ENCODE results near the gene PLD5. TPM values are rescaled to one million over a fixed set of nuclear protein-coding genes. Genes with fewer than 3 reads are reported as not detected.

Gene PLD5
- total RNA-seq, 4 donors from 2014 or later: 0.33 to 0.54 TPM; not detected in 2

- Histone ChIP-seq H3K9me3 (no peaks in the 10 kb centered on the region), H3K27ac (no peak overlapping the region), H3K27me3 (no peaks in the 10 kb centered on the region), H3K4me3 (replicated peaks in 1 of 3) (no peak overlapping the region), H3K36me3 (no peaks in the 10 kb centered on the region), H3K4me1 (no peaks in the 10 kb centered on the region)
- no peak for DNase-seq
- intact Hi-C loops (cut with DNase I): no loop called here
- no peak for TF ChIP-seq POLR2A (IDR thresholded peaks at IDR 0.05)
- no peak for TF ChIP-seq CTCF (IDR thresholded peaks at IDR 0.05)
Observed at GRCh38 chr1:242556276-242556675, 31.8 kb upstream of the PLD5 start.

GRCh38 chr1:242554577-242554976 is 30.1 kb upstream of the PLD5 start:
- Histone ChIP-seq H3K36me3 (no peaks in the 10 kb centered on the region), H3K4me3 (replicated peaks in 1 of 3) (no peak overlapping the region), H3K27ac (no peak overlapping the region), H3K9me3 (no peaks in the 10 kb centered on the region), H3K4me1 (no peaks in the 10 kb centered on the region), H3K27me3 (no peaks in the 10 kb centered on the region)
- intact Hi-C loops (cut with DNase I): no loop called here
- no peak for DNase-seq
- TF ChIP-seq POLR2A (IDR thresholded peaks at IDR 0.05) (no peak), CTCF (IDR thresholded peaks at IDR 0.05) (no peak)
- WGBS, 2 donors: 69 to 87% methylated on average over 6 of the region's 6 CpGs

GRCh38 chr1:242546849-242547729 is 22.6 kb upstream of the PLD5 start:
- no peaks in the 10 kb centered on the region for H3K4me1 ChIP-seq
- no peaks in the 10 kb centered on the region for H3K27me3 ChIP-seq
- WGBS, 2 donors: 74 to 80% methylated on average over 6 of the region's 6 CpGs
- no peak for DNase-seq
- no peak for TF ChIP-seq CTCF (IDR thresholded peaks at IDR 0.05)
- no peak for TF ChIP-seq POLR2A (IDR thresholded peaks at IDR 0.05)
- no peaks in the 10 kb centered on the region for H3K9me3 ChIP-seq
- no peaks in the 10 kb centered on the region for H3K36me3 ChIP-seq
- H3K4me3 ChIP-seq (replicated peaks in 1 of 3): no peak overlapping the region
- H3K27ac ChIP-seq: no peak overlapping the region
- intact Hi-C loops (cut with DNase I): no loop called here

GRCh38 chr1:242546441-242546840 is 21.9 kb upstream of the PLD5 start:
- Histone ChIP-seq H3K27ac (no peak overlapping the region), H3K4me3 (replicated peaks in 1 of 3) (no peak overlapping the region), H3K36me3 (no peaks in the 10 kb centered on the region), H3K9me3 (no peaks in the 10 kb centered on the region), H3K27me3 (no peaks in the 10 kb centered on the region), H3K4me1 (no peaks in the 10 kb centered on the region)
- DNase-seq: no peak
- no peak for TF ChIP-seq CTCF (IDR thresholded peaks at IDR 0.05)
- no peak for TF ChIP-seq POLR2A (IDR thresholded peaks at IDR 0.05)
- 90 to 91% methylated on average over 3 of the region's 3 CpGs for WGBS, 2 donors
- intact Hi-C loops (cut with DNase I): no loop called here

DNA sequence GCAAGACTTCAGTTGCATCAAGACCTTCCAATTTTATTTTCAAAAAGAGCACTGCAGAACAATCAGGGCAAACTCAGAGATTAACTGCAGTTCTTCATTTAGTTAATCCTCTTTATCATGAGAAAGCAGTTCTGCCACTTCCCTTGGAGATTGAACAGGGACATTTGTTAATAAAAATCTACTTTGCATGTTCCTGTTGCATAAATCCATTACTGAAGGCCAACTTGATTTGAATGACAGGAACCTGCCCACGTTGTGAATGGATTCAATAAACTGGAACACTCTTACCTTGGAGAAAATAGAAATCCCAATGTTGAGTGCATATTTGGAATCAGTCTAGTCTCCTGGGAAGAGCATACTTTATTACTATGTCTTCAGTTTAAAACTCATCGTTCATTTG is 19.6 kb upstream of the PLD5 start:
- TF ChIP-seq POLR2A (IDR thresholded peaks at IDR 0.05) (no peak), CTCF (IDR thresholded peaks at IDR 0.05) (no peak)
- Histone ChIP-seq H3K9me3 (no peaks in the 10 kb centered on the region), H3K36me3 (no peaks in the 10 kb centered on the region), H3K4me3 (replicated peaks in 1 of 3) (no peak overlapping the region), H3K27ac (no peak overlapping the region), H3K27me3 (no peaks in the 10 kb centered on the region), H3K4me1 (no peaks in the 10 kb centered on the region)
- no peak for DNase-seq
- intact Hi-C loops (cut with DNase I): no loop called here
- 57 to 59% methylated on average over 2 of the region's 2 CpGs for whole genome bisulfite sequencing, 2 donors
